Stomach (tissue), 4 donors: ENCODE results near the gene DEPDC5.

Experiments
- EP300 ChIP-seq: sonication (generic); formaldehyde crosslinking; IDR thresholded peaks from one replicate; pipeline ENCODE4 v1.6.1; 2017; ENCODE audit warnings: antibody characterized with exemption
- POLR2A ChIP-seq, 4 donors: fragments of 450-650 bp; IDR thresholded peaks; one replicate each; pipeline ENCODE4 v1.6.1; 2016; ENCODE audit warnings: antibody characterized with exemption in 4 of 4, control low read depth in 2 of 4, mild to moderate bottlenecking in 1 of 4, moderate library complexity in 1 of 4
- TF ChIP-seq, protein P1 (sequence below), 7 experiments: fragments of 450-650 bp in 4 of 7; fragments of 200-600 bp in 3 of 7; sonication (generic) in 3 of 7; IDR thresholded peaks; one replicate each; pipeline ENCODE4 v1.5.1; 2016 to 2019; ENCODE audit warnings: antibody characterized with exemption in 7 of 7, control low read depth in 2 of 7, mild to moderate bottlenecking in 1 of 7

GRCh38 chr22:31933816-31934482, 180.1 kb downstream of the DEPDC5 start:
- TF ChIP-seq POLR2A (IDR thresholded peaks at IDR 0.05) (no peak), EP300 (no peak)
- TF ChIP-seq, protein P1, sequence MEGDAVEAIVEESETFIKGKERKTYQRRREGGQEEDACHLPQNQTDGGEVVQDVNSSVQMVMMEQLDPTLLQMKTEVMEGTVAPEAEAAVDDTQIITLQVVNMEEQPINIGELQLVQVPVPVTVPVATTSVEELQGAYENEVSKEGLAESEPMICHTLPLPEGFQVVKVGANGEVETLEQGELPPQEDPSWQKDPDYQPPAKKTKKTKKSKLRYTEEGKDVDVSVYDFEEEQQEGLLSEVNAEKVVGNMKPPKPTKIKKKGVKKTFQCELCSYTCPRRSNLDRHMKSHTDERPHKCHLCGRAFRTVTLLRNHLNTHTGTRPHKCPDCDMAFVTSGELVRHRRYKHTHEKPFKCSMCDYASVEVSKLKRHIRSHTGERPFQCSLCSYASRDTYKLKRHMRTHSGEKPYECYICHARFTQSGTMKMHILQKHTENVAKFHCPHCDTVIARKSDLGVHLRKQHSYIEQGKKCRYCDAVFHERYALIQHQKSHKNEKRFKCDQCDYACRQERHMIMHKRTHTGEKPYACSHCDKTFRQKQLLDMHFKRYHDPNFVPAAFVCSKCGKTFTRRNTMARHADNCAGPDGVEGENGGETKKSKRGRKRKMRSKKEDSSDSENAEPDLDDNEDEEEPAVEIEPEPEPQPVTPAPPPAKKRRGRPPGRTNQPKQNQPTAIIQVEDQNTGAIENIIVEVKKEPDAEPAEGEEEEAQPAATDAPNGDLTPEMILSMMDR (IDR thresholded peaks at IDR 0.05): no peak
